ENCODE results near the gene ZNF789.

ZNF789 gene

DNA sequence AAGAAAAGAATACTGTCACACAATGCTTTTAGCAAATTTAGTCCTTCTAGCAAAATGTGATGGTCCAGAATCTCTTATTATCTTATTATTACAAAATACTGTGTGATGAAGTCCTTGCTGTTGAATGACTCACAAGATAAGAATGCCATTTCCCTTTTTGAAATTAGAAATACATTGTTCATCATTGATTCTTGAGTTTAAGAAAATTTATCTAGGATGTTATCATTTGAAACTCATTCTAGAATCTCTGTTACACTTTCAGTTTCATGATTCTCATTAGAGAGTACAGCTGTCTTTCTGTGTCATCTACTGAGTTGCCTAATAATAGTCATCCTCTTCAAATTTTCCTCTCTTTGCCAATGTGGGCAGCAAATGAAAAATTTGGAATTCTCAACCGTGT lies 41.4 kb downstream of the ZNF789 start:
- DNase-seq = no peak

DNA sequence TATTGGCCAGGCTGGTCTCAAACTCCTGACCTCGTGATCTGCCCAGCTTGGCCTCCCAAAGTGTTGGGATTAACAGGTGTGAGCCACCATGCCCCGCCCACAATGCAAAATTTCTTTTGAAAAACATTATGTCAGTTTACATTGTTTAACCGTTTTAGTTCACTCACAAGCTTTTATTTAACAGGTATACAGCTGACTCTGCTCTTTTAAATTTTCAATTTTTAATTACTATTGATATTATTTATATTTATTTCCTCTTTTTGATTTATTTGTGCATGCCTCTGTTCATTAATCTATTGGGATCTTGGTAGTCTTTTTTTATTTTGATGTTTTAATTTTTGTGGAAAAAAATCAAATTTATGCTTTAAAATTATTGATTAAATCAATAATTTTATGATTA lies 48.7 kb downstream of the ZNF789 start:
- no peak for DNase-seq

DNA sequence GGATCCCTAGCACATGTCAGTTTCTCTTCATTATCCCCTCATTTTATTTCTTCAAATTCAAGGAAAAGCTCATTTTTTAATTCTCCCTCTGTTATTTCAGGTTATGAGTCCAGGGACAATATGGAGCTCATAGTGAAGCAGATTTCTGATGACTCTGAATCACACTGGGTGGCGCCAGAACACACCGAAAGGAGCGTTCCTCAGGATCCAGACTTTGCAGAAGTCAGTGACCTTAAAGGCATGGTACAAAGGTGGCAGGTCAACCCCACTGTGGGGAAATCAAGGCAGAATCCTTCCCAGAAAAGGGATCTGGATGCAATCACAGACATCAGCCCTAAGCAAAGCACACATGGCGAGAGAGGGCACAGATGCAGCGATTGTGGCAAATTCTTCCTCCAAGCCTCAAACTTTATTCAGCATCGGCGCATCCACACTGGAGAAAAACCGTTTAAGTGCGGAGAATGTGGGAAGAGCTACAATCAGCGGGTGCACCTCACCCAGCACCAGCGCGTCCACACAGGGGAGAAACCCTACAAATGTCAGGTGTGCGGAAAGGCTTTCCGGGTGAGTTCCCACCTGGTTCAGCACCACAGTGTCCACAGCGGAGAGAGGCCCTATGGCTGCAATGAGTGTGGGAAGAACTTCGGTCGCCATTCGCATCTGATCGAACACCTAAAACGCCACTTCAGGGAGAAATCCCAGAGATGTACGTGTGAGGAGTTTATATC lies 53.2 kb downstream of the ZNF789 start:
- no peak for DNase-seq

DNA sequence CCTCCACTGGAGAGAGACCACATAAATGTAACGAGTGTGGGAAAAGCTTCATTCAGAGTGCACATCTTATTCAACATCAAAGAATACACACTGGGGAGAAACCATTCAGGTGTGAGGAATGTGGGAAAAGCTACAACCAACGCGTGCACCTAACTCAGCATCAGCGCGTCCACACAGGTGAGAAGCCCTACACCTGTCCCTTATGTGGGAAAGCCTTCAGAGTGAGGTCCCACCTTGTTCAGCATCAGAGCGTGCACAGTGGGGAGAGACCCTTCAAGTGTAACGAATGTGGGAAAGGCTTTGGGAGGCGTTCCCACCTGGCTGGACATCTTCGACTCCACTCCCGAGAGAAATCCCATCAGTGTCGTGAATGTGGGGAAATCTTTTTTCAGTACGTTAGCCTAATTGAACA lies 58.7 kb downstream of the ZNF789 start:
- no peak for DNase-seq

DNA sequence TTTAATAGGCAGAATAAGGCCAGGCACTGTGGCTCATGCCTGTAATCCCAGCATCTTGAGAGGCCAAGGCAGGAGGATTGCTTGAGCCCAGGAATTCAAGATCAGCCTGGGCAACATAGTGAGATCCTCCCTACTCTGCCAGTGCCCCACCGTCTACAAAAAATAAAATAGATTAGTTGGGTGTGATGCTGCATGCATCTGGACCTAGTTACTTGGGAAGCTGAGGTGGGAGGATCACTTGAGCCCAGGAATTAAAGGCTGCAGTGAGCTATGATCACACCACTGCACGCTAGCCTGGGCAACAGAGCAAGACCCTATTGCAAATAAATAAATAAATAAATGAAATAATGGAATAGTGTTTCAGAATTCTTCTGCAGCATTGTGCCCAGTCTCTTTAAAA lies 63.0 kb downstream of the ZNF789 start:
- no peak for DNase-seq

Data from NCI-H1092 (cell line).